ENCODE measurements around the gene NFE2L3.

The NFE2L3 gene

GRCh38 chr7:26233902-26234511 lies 82.0 kb downstream of the NFE2L3 start:
- no peak for TF ChIP-seq ZFP3 (CRISPR knock-in tag; IDR thresholded peaks at IDR 0.05)
- no peak for TF ChIP-seq GLIS3 (CRISPR knock-in tag; IDR thresholded peaks at IDR 0.05)
- no peak for TF ChIP-seq TOX (CRISPR knock-in tag; IDR thresholded peaks at IDR 0.05; ENCODE audit: borderline replicate concordance)
- no peak for TF ChIP-seq TCF4 (CRISPR knock-in tag; IDR thresholded peaks at IDR 0.05; ENCODE audit: borderline replicate concordance)
- TF ChIP-seq CREB5 (CRISPR knock-in tag; IDR thresholded peaks at IDR 0.05; ENCODE audit: low read depth): no peak
- no peak for TF ChIP-seq RARB (CRISPR knock-in tag; IDR thresholded peaks at IDR 0.05)
- no peak for TF ChIP-seq SNAI2 (CRISPR knock-in tag; IDR thresholded peaks at IDR 0.05)
- no peak for TF ChIP-seq ISL1 (CRISPR knock-in tag; IDR thresholded peaks at IDR 0.05)
- TF ChIP-seq, protein P1, sequence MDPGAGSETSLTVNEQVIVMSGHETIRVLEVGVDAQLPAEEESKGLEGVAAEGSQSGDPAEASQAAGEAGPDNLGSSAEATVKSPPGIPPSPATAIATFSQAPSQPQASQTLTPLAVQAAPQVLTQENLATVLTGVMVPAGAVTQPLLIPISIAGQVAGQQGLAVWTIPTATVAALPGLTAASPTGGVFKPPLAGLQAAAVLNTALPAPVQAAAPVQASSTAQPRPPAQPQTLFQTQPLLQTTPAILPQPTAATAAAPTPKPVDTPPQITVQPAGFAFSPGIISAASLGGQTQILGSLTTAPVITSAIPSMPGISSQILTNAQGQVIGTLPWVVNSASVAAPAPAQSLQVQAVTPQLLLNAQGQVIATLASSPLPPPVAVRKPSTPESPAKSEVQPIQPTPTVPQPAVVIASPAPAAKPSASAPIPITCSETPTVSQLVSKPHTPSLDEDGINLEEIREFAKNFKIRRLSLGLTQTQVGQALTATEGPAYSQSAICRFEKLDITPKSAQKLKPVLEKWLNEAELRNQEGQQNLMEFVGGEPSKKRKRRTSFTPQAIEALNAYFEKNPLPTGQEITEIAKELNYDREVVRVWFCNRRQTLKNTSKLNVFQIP (CRISPR knock-in tag; IDR thresholded peaks at IDR 0.05; ENCODE audit: borderline replicate concordance, low read depth): no peak
- TF ChIP-seq ZNF70 (CRISPR knock-in tag; IDR thresholded peaks at IDR 0.05): no peak
- TF ChIP-seq, protein P2, sequence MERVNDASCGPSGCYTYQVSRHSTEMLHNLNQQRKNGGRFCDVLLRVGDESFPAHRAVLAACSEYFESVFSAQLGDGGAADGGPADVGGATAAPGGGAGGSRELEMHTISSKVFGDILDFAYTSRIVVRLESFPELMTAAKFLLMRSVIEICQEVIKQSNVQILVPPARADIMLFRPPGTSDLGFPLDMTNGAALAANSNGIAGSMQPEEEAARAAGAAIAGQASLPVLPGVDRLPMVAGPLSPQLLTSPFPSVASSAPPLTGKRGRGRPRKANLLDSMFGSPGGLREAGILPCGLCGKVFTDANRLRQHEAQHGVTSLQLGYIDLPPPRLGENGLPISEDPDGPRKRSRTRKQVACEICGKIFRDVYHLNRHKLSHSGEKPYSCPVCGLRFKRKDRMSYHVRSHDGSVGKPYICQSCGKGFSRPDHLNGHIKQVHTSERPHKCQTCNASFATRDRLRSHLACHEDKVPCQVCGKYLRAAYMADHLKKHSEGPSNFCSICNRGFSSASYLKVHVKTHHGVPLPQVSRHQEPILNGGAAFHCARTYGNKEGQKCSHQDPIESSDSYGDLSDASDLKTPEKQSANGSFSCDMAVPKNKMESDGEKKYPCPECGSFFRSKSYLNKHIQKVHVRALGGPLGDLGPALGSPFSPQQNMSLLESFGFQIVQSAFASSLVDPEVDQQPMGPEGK (CRISPR knock-in tag; IDR thresholded peaks at IDR 0.05; ENCODE audit: borderline replicate concordance): no peak
- TF ChIP-seq CSRNP3 (CRISPR knock-in tag; IDR thresholded peaks at IDR 0.05): no peak
- ATAC-seq: no peak

All from SK-N-SH treated with all-trans-retinoic acid at 6 μM for 48 hours (cell line).